ENCODE data around the gene KLF1. TPM values are rescaled to one million over a fixed set of nuclear protein-coding genes. Genes with fewer than 3 reads are reported as not detected.

Gene KLF1
- total RNA-seq, 1 donor from 2014 or later, result not detected

GRCh38 chr19:12838886-12839756, 47.9 kb downstream of the KLF1 start:
- no peak for DNase-seq (ENCODE audit: low spot score)
- peak overlapping the region; percentile 55 for H3K4me3 Mint-ChIP-seq (ENCODE audit: unreplicated experiment)
- peaks cover 22% of the 10 kb centered on the region for H3K4me1 Mint-ChIP-seq (ENCODE audit: low read depth)
- H3K27ac Mint-ChIP-seq (ENCODE audit: unreplicated experiment), result no peak overlapping the region
- TF ChIP-seq CTCF (IDR thresholded peaks at IDR 0.05), result no peak
- peaks cover 3% of the 10 kb centered on the region for H3K36me3 Mint-ChIP-seq (ENCODE audit: low read depth)
- no peaks in the 10 kb centered on the region for H3K9me3 Mint-ChIP-seq (ENCODE audit: low read depth)
- peaks cover 65% of the 10 kb centered on the region for H3K27me3 Mint-ChIP-seq (ENCODE audit: low read depth)

GRCh38 chr19:12838182-12838885, 48.7 kb downstream of the KLF1 start, which contains the start of gene MAST1:
Gene MAST1 (plus strand): TSS chr19:12838515. CDS start chr19:12838573, 58 bp downstream.
- Mint-ChIP-seq H3K4me3 (ENCODE audit: unreplicated experiment) (peak within 1 kb of the TSS; percentile 55), H3K27me3 (ENCODE audit: low read depth) (peaks cover 66% of the 10 kb centered on the region), H3K27ac (ENCODE audit: unreplicated experiment) (no peak within 1 kb of the TSS), H3K9me3 (ENCODE audit: low read depth) (no peaks in the 10 kb centered on the region), H3K36me3 (ENCODE audit: low read depth) (peaks cover 3% of the 10 kb centered on the region), H3K4me1 (ENCODE audit: low read depth) (peaks cover 23% of the 10 kb centered on the region)
- peak; percentile 77 for TF ChIP-seq CTCF (IDR thresholded peaks at IDR 0.05)
- DNase-seq (ENCODE audit: low spot score), result no peak

GRCh38 chr19:12837225-12837624, 49.8 kb downstream of the KLF1 start:
- Mint-ChIP-seq H3K4me3 (ENCODE audit: unreplicated experiment) (no peak overlapping the region), H3K27ac (ENCODE audit: unreplicated experiment) (no peak overlapping the region), H3K4me1 (ENCODE audit: low read depth) (peaks cover 29% of the 10 kb centered on the region), H3K27me3 (ENCODE audit: low read depth) (peaks cover 67% of the 10 kb centered on the region), H3K9me3 (ENCODE audit: low read depth) (no peaks in the 10 kb centered on the region), H3K36me3 (ENCODE audit: low read depth) (peaks cover 1% of the 10 kb centered on the region)
- TF ChIP-seq CTCF (IDR thresholded peaks at IDR 0.05), result no peak
- DNase-seq (ENCODE audit: low spot score), result no peak

GRCh38 chr19:12836529-12836863, 50.5 kb downstream of the KLF1 start:
- TF ChIP-seq CTCF (IDR thresholded peaks at IDR 0.05), result no peak
- Mint-ChIP-seq H3K27me3 (ENCODE audit: low read depth) (peaks cover 69% of the 10 kb centered on the region), H3K4me1 (ENCODE audit: low read depth) (peaks cover 28% of the 10 kb centered on the region), H3K9me3 (ENCODE audit: low read depth) (no peaks in the 10 kb centered on the region), H3K4me3 (ENCODE audit: unreplicated experiment) (no peak overlapping the region), H3K36me3 (ENCODE audit: low read depth) (peaks cover 1% of the 10 kb centered on the region), H3K27ac (ENCODE audit: unreplicated experiment) (no peak overlapping the region)
- no peak for DNase-seq (ENCODE audit: low spot score)

- DNase-seq (ENCODE audit: low spot score), result no peak
- Mint-ChIP-seq H3K4me3 (ENCODE audit: unreplicated experiment) (no peak overlapping the region), H3K36me3 (ENCODE audit: low read depth) (peaks cover 1% of the 10 kb centered on the region), H3K9me3 (ENCODE audit: low read depth) (no peaks in the 10 kb centered on the region), H3K27me3 (ENCODE audit: low read depth) (peaks cover 68% of the 10 kb centered on the region), H3K4me1 (ENCODE audit: low read depth) (peaks cover 16% of the 10 kb centered on the region), H3K27ac (ENCODE audit: unreplicated experiment) (no peak overlapping the region)
- no peak for TF ChIP-seq CTCF (IDR thresholded peaks at IDR 0.05)
These were observed 51.8 kb downstream of the KLF1 start for GRCh38 chr19:12834976-12835757.

All from chondrocyte (in vitro differentiated cells).